Middle frontal gyrus (tissue), 1 donor: ENCODE results near the gene ALDH1B1.

ENCODE experiments used
- DNase-seq: peaks from one replicate; pipeline ENCODE4 v3.0.0-alpha.2; 2015; ENCODE audit warnings: low spot score; ENCODE audit errors: extremely low spot score

ALDH1B1 gene

GRCh38 chr9:38414040-38414723 lies 21.7 kb downstream of the ALDH1B1 start:
- DNase-seq = no peak

GRCh38 chr9:38415856-38416255 lies 23.4 kb downstream of the ALDH1B1 start:
- DNase-seq = no peak

- no peak for DNase-seq
These were observed 24.0 kb downstream of the ALDH1B1 start for GRCh38 chr9:38416461-38416860.

GRCh38 chr9:38417003-38417945 lies 24.8 kb downstream of the ALDH1B1 start:
- no peak for DNase-seq

- no peak for DNase-seq
These were observed 25.9 kb downstream of the ALDH1B1 start for GRCh38 chr9:38418366-38418765.

GRCh38 chr9:38419181-38419580 lies 26.7 kb downstream of the ALDH1B1 start:
- DNase-seq = no peak

- DNase-seq = no peak
These were observed 29.2 kb downstream of the ALDH1B1 start for GRCh38 chr9:38421498-38422211.

GRCh38 chr9:38422555-38423260 lies 30.2 kb downstream of the ALDH1B1 start:
- no peak for DNase-seq

GRCh38 chr9:38423273-38423972 lies 30.9 kb downstream of the ALDH1B1 start:
- no peak for DNase-seq

- DNase-seq = no peak
These were observed 31.7 kb downstream of the ALDH1B1 start, which contains the start of gene IGFBPL1 for GRCh38 chr9:38423973-38424843. IGFBPL1 (minus strand) TSS chr9:38424454; CDS start chr9:38424424, 30 bp downstream.

GRCh38 chr9:38424918-38425317 lies 32.4 kb downstream of the ALDH1B1 start:
- DNase-seq = no peak

GRCh38 chr9:38428062-38428461 lies 35.6 kb downstream of the ALDH1B1 start:
- DNase-seq = no peak

- DNase-seq = no peak
These were observed 38.6 kb downstream of the ALDH1B1 start for GRCh38 chr9:38431116-38431515.

GRCh38 chr9:38432922-38433510 lies 40.5 kb downstream of the ALDH1B1 start:
- no peak for DNase-seq

GRCh38 chr9:38434365-38434764 lies 41.9 kb downstream of the ALDH1B1 start:
- DNase-seq = no peak

GRCh38 chr9:38434853-38435252 lies 42.4 kb downstream of the ALDH1B1 start:
- no peak for DNase-seq

- no peak for DNase-seq
These were observed 43.0 kb downstream of the ALDH1B1 start for GRCh38 chr9:38435521-38435920.

- DNase-seq = no peak
These were observed 44.2 kb downstream of the ALDH1B1 start for GRCh38 chr9:38436708-38437107.

GRCh38 chr9:38437193-38437823 lies 44.8 kb downstream of the ALDH1B1 start:
- no peak for DNase-seq
